ENCODE results near the gene KRTAP19-8. TPM values are rescaled to one million over a fixed set of nuclear protein-coding genes. Genes with fewer than 3 reads are reported as not detected.

KRTAP19-8 gene
- total and polyA plus RNA-seq, 8 donors: not detected

- intact Hi-C loops (cut with DNase I): no loop called here
- ATAC-seq: no peak
- no peak for DNase-seq
- no peaks in the 10 kb centered on the region for H3K36me3 ChIP-seq
- WGBS, 2 donors: 39 to 50% methylated on average over 3 of the region's 3 CpGs
- no peaks in the 10 kb centered on the region for H3K4me1 ChIP-seq
- no peak overlapping the region for H3K4me3 ChIP-seq
- no peaks in the 10 kb centered on the region for H3K9me3 ChIP-seq
- TF ChIP-seq CTCF (IDR thresholded peaks at IDR 0.05): no peak
- FAIRE-seq: no peak
- H3K27me3 ChIP-seq: no peaks in the 10 kb centered on the region
- no peak overlapping the region for H3K27ac ChIP-seq
Measured at GRCh38 chr21:31045841-31046240, 7.6 kb upstream of the KRTAP19-8 start.

GRCh38 chr21:31043471-31043870 lies 5.2 kb upstream of the KRTAP19-8 start:
- no peaks in the 10 kb centered on the region for H3K4me1 ChIP-seq
- no peaks in the 10 kb centered on the region for H3K9me3 ChIP-seq
- intact Hi-C loops (cut with DNase I): no loop called here
- no peak overlapping the region for H3K27ac ChIP-seq
- WGBS, 2 donors: 60 to 62% methylated on average over 5 of the region's 5 CpGs
- no peak for TF ChIP-seq CTCF (IDR thresholded peaks at IDR 0.05)
- no peaks in the 10 kb centered on the region for H3K27me3 ChIP-seq
- ATAC-seq (peak in 1 of 4 donors; percentile 47), FAIRE-seq (no peak), DNase-seq (no peak)
- no peaks in the 10 kb centered on the region for H3K36me3 ChIP-seq
- H3K4me3 ChIP-seq: no peak overlapping the region

- H3K9me3 ChIP-seq: no peaks in the 10 kb centered on the region
- TF ChIP-seq CTCF (IDR thresholded peaks at IDR 0.05): no peak
- no peak overlapping the region for H3K4me3 ChIP-seq
- H3K27me3 ChIP-seq: peaks cover 0 to 4% (median 0%) of the 10 kb centered on the region in 4 donors
- FAIRE-seq (no peak), DNase-seq (no peak), ATAC-seq (no peak)
- intact Hi-C loops (cut with DNase I): no loop called here
- 71 to 75% methylated on average over 1 of the region's 1 CpG for WGBS, 2 donors
- H3K27ac ChIP-seq: no peak overlapping the region
- H3K36me3 ChIP-seq: no peaks in the 10 kb centered on the region
- no peaks in the 10 kb centered on the region for H3K4me1 ChIP-seq
Measured at GRCh38 chr21:31042080-31042464, 3.8 kb upstream of the KRTAP19-8 start.

- Histone ChIP-seq H3K9me3 (no peaks in the 10 kb centered on the region), H3K4me1 (no peaks in the 10 kb centered on the region), H3K36me3 (no peaks in the 10 kb centered on the region), H3K27me3 (peaks cover 0 to 7% (median 0%) of the 10 kb centered on the region in 4 donors), H3K27ac (no peak overlapping the region), H3K4me3 (no peak overlapping the region)
- TF ChIP-seq CTCF (IDR thresholded peaks at IDR 0.05): no peak
- WGBS, 2 donors: 56 to 64% methylated on average over 11 of the region's 11 CpGs
- ATAC-seq (no peak), FAIRE-seq (no peak), DNase-seq (no peak)
- intact Hi-C loops (cut with DNase I): no loop called here
Measured at GRCh38 chr21:31041295-31042079, 3.2 kb upstream of the KRTAP19-8 start.

- intact Hi-C loops (cut with DNase I): no loop called here
- Histone ChIP-seq H3K4me3 (no peak overlapping the region), H3K4me1 (no peaks in the 10 kb centered on the region), H3K9me3 (no peaks in the 10 kb centered on the region), H3K36me3 (no peaks in the 10 kb centered on the region), H3K27me3 (peaks cover 0 to 7% (median 0%) of the 10 kb centered on the region in 4 donors), H3K27ac (no peak overlapping the region)
- DNase-seq: no peak
- no peak for TF ChIP-seq CTCF (IDR thresholded peaks at IDR 0.05)
- no peak for ATAC-seq
- FAIRE-seq: no peak
Measured at GRCh38 chr21:31034378-31034777, 3.9 kb downstream of the KRTAP19-8 start.
